Measurements from ENCODE around the gene MISP. TPM values are rescaled to one million over a fixed set of nuclear protein-coding genes. Genes with fewer than 3 reads are reported as not detected.

MISP gene
- total and polyA plus RNA-seq, 2 of the 4 experiments (the other 2 are of a cell fraction): not detected

- H4K5ac ChIP-seq (ENCODE audit: low read depth, low read length): no peak overlapping the region
- intact Hi-C loops (cut with micrococcal nuclease) (no loop called here), dilution Hi-C loops (cut with HindIII; ENCODE audit: low sequenced_read_pairs, unreplicated experiment) (no loop called here), in situ Hi-C loops (cut with MboI; ENCODE audit: low sequenced_read_pairs) (no loop called here)
- no TSS peak for BruUV-seq (replicated peaks)
- ChIA-PET CTCF (no interaction called here), POLR2A (ENCODE audit: unreplicated experiment) (no interaction called here)
- H4K8ac ChIP-seq (ENCODE audit: low read depth in 2 of 2, low read length in 2 of 2): no peak overlapping the region
- H3K79me1 ChIP-seq (ENCODE audit: low read depth in 1 of 2, low read length in 2 of 2): no peaks in the 10 kb centered on the region; a peak in 1 of 4 replicates
- H3K27ac ChIP-seq (ENCODE audit: insufficient read depth, low read length): no peak overlapping the region
- H2AK5ac ChIP-seq (ENCODE audit: low read depth, low read length): no peak overlapping the region
- DNase-seq (no peak), ATAC-seq (ENCODE audit: low read depth) (peak; percentile 36)
- no peak overlapping the region for H3K4me2 ChIP-seq (ENCODE audit: low read depth, low read length)
- no peak overlapping the region for H3K4me3 ChIP-seq (ENCODE audit: insufficient read depth, low read depth, low read length)
- H2BK5ac ChIP-seq (ENCODE audit: low read depth, low read length, poor library complexity, severe bottlenecking): no peak overlapping the region
- H3K27me3 ChIP-seq (ENCODE audit: control insufficient read depth, insufficient read depth, low read length): peaks cover 2% of the 10 kb centered on the region; the same call in 1 of the 2 replicates
- H3K36me3 ChIP-seq (ENCODE audit: control insufficient read depth, insufficient read depth, low read length): peaks cover 8% of the 10 kb centered on the region; the same call in 1 of the 2 replicates
- no peak overlapping the region for H3K14ac ChIP-seq (replicated peaks; ENCODE audit: low read depth, low read length)
- no peaks in the 10 kb centered on the region for H3K9me1 ChIP-seq (ENCODE audit: insufficient read depth, low read length)
- H4K20me1 ChIP-seq (ENCODE audit: insufficient read depth, low read length): peaks cover 3% of the 10 kb centered on the region
- peak; percentile 85 for TF ChIP-seq CEBPB (IDR thresholded peaks at IDR 0.05; ENCODE audit: low read depth, low read length)
- TF ChIP-seq MAZ (IDR thresholded peaks at IDR 0.05; ENCODE audit: borderline replicate concordance, low read depth, low read length): no peak
- H3K56ac ChIP-seq (ENCODE audit: extremely low read depth, insufficient read depth, low read length): no peak overlapping the region
- H2BK120ac ChIP-seq (ENCODE audit: low read depth, low read length): no peak overlapping the region
- no peak overlapping the region for H2AK9ac ChIP-seq (replicated peaks; ENCODE audit: low read depth, low read length, poor library complexity)
- H3K23ac ChIP-seq (ENCODE audit: low read depth, low read length): no peak overlapping the region
- H3K9me3 ChIP-seq (ENCODE audit: control insufficient read depth, insufficient read depth, low read length): peaks cover 7% of the 10 kb centered on the region
- H2BK20ac ChIP-seq (ENCODE audit: low read depth, low read length): no peak overlapping the region
- no peak overlapping the region for H2AFZ ChIP-seq (replicated peaks; ENCODE audit: low read length, poor library complexity)
- H3K9ac ChIP-seq (ENCODE audit: low read depth, low read length): no peak overlapping the region
- H4K91ac ChIP-seq (ENCODE audit: insufficient read depth, low read depth, low read length): no peak overlapping the region
- H2BK15ac ChIP-seq (ENCODE audit: low read depth, low read length): no peak overlapping the region
- 26% methylated on average over 22 of the region's 54 CpGs; no CpG with 5 or more reads in 1 of the 2 experiments for WGBS, 2 experiments (ENCODE audit: extremely low coverage in 2 of 2, insufficient read length in 1 of 2)
- H3K4ac ChIP-seq (ENCODE audit: low read depth, low read length): no peak overlapping the region
- peaks cover 4% of the 10 kb centered on the region; the same call in 1 of the 2 replicates for H3K4me1 ChIP-seq (ENCODE audit: control insufficient read depth, insufficient read depth, low read length)
- H3K18ac ChIP-seq (ENCODE audit: low read depth, low read length): no peak overlapping the region
These were observed 31.9 kb upstream of the MISP start for GRCh38 chr19:718991-719512.
